PFSK-1 (cell line): ENCODE results near the gene PTBP1.

Experiments
- FOXP2 ChIP-seq: optimal IDR thresholded peaks from 2 replicates; pipeline ENCODE3; 2011; ENCODE audit warnings: borderline replicate concordance, control low read depth, inconsistent platforms; ENCODE audit not compliant: insufficient read depth; ENCODE audit errors: extremely low read length, extremely low read depth
- POLR2AphosphoS5 ChIP-seq: IDR thresholded peaks from 2 replicates; pipeline ENCODE4 v1.6.1; 2012; ENCODE audit warnings: low read depth, mild to moderate bottlenecking, control low read depth, low read length, moderate library complexity
- SIN3A ChIP-seq: IDR thresholded peaks from 2 replicates; pipeline ENCODE4 v1.6.1; 2012; ENCODE audit warnings: mild to moderate bottlenecking, low read length, moderate library complexity, borderline replicate concordance; ENCODE audit not compliant: insufficient read depth
- TAF1 ChIP-seq: IDR thresholded peaks from 2 replicates; pipeline ENCODE4 v1.6.1; 2012; ENCODE audit warnings: low read length, control low read depth, borderline replicate concordance; ENCODE audit not compliant: insufficient read depth
- TF ChIP-seq, protein P1 (sequence below), 2 experiments: IDR thresholded peaks; 2 replicates each; pipeline versions ENCODE4 v1.6.1 to v1.8.0; 2011 to 2012; ENCODE audit warnings: low read depth in 2 of 2, low read length in 2 of 2, control low read depth in 1 of 2, inconsistent platforms in 1 of 2, mild to moderate bottlenecking in 1 of 2, moderate library complexity in 1 of 2; ENCODE audit not compliant: insufficient read depth in 1 of 2

PTBP1 gene

DNA sequence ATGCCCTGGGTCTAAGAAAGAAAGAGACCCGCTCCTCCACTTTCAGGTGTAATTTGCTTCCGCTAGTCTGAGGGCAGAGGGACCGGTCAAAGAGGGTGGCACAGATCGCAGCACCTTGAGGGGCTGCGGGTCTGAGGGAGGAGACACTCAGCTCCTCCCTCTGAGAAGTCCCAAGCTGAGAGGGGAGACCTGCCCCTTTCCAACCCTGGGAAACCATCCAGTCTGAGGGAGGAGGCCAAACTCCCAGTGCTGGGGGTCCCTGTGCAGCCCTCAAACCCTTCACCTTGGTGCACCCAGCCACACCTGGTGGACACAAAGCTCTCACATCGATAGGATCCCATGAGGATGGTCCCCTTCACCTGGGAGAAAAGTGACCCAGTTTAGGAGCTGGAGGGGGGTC is 33.4 kb upstream of the PTBP1 start:
- TF ChIP-seq, protein P1, sequence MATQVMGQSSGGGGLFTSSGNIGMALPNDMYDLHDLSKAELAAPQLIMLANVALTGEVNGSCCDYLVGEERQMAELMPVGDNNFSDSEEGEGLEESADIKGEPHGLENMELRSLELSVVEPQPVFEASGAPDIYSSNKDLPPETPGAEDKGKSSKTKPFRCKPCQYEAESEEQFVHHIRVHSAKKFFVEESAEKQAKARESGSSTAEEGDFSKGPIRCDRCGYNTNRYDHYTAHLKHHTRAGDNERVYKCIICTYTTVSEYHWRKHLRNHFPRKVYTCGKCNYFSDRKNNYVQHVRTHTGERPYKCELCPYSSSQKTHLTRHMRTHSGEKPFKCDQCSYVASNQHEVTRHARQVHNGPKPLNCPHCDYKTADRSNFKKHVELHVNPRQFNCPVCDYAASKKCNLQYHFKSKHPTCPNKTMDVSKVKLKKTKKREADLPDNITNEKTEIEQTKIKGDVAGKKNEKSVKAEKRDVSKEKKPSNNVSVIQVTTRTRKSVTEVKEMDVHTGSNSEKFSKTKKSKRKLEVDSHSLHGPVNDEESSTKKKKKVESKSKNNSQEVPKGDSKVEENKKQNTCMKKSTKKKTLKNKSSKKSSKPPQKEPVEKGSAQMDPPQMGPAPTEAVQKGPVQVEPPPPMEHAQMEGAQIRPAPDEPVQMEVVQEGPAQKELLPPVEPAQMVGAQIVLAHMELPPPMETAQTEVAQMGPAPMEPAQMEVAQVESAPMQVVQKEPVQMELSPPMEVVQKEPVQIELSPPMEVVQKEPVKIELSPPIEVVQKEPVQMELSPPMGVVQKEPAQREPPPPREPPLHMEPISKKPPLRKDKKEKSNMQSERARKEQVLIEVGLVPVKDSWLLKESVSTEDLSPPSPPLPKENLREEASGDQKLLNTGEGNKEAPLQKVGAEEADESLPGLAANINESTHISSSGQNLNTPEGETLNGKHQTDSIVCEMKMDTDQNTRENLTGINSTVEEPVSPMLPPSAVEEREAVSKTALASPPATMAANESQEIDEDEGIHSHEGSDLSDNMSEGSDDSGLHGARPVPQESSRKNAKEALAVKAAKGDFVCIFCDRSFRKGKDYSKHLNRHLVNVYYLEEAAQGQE (IDR thresholded peaks at IDR 0.05; ENCODE audit: insufficient read depth in 1 of 2, low read depth in 2 of 2, low read length in 2 of 2), result no peak
- TF ChIP-seq FOXP2 (no peak), SIN3A (no peak), POLR2AphosphoS5 (no peak), TAF1 (no peak)

DNA sequence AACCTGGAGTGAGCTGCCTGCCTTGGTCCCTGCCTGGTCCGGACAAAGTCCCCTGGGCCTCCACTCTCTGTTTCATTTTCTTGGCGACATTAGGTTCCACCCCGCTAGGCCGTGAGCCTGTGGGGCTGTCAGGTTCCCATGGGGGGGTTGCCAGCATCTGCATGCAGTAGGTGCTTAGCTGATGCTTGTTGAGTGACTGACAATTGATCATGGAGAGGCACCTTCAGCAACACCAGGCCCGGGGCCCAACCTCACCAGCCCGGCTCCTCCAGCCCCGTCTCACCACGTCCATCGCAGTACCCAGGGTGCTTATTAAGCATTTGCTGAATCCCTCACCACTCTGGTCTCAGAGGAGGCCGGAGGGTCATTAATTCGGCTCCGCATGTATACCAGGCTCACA is 33.0 kb upstream of the PTBP1 start:
- TF ChIP-seq FOXP2, result no peak
- no peak for TF ChIP-seq POLR2AphosphoS5
- TF ChIP-seq TAF1, result no peak
- no peak for TF ChIP-seq SIN3A
- TF ChIP-seq, protein P1 (IDR thresholded peaks at IDR 0.05; ENCODE audit: insufficient read depth in 1 of 2, low read depth in 2 of 2, low read length in 2 of 2), result no peak

DNA sequence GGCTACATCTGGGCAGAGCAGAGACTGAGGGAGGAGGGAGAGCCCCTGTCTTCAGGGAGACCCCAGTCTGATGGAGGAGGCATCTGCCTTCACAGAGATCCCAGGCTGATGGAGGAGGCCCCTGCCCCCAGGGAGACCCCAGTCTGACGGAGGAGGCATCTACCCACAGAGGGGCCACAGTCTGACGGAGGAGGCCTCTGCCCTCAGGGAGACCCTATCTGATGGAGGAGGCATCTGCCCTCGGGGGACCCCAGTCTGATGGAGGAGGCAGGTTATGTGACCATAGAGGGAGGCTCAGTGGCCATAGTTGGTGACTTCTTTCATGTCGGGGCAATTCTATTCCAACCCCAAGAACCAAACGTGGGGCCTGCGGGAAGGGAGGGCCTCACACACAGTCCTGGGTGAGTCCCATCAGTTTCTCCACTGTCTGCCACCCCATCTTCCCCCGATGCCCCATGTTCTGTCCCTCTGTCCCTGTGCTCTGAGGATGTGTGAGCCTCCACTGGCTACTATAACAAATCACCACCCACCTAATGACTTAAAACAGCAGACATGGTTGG is 32.0 kb upstream of the PTBP1 start:
- TF ChIP-seq, protein P1 (IDR thresholded peaks at IDR 0.05; ENCODE audit: insufficient read depth in 1 of 2, low read depth in 2 of 2, low read length in 2 of 2), result no peak
- TF ChIP-seq FOXP2, result no peak
- TF ChIP-seq POLR2AphosphoS5, result no peak
- no peak for TF ChIP-seq TAF1
- TF ChIP-seq SIN3A, result no peak

DNA sequence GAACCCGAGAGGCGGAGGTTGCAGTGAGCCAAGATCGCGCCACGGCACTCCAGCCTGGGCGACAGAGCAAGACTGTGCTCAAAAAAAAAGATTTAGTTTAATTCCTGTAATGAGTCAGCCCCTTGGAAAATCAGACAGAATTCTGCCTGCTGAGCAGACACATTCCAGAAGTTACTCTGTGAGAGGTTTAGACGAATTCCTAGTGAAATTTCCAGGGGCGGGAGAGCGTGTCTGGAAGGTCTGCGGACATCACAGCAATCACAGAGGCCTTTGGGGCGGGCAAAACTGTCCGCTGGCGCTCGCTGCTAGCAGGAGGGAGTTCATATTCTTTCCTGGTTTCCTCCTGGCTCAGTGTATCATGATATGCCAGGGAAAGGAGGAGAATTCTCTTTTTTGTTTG is 28.8 kb upstream of the PTBP1 start:
- TF ChIP-seq FOXP2 (no peak), SIN3A (no peak), POLR2AphosphoS5 (no peak), TAF1 (no peak)
- TF ChIP-seq, protein P1 (IDR thresholded peaks at IDR 0.05; ENCODE audit: insufficient read depth in 1 of 2, low read depth in 2 of 2, low read length in 2 of 2), result no peak
